HAP-1 (cell line): ENCODE measurements around the gene POU6F2.

ENCODE experiments used
- DNase-seq, 2 experiments: peaks; one replicate each; pipeline ENCODE4 v3.0.0-alpha.2; 2016 to 2020; ENCODE audit warnings: low spot score in 2 of 2
- H3K27me3 ChIP-seq: fragments of 250-450 bp; sonication (Bioruptor Pico); 2 replicates; pipeline ENCODE4 v1.5.1; 2020; ENCODE audit warnings: low read depth, mild to moderate bottlenecking, moderate library complexity
- H3K36me3 ChIP-seq: fragments of 250-450 bp; sonication (Bioruptor Pico); replicated peaks from 2 replicates; pipeline ENCODE4 v1.5.1; 2020; ENCODE audit warnings: mild to moderate bottlenecking
- H3K4me1 ChIP-seq: fragments of 250-450 bp; sonication (Bioruptor Pico); 2 replicates; pipeline ENCODE4 v1.5.1; 2020; ENCODE audit warnings: mild to moderate bottlenecking
- H3K4me3 ChIP-seq: fragments of 250-450 bp; sonication (Bioruptor Pico); 2 replicates; pipeline ENCODE4 v1.5.1; 2020; ENCODE audit warnings: mild to moderate bottlenecking, moderate library complexity
- H3K9me3 ChIP-seq: fragments of 250-450 bp; sonication (Bioruptor Pico); 2 replicates; pipeline ENCODE4 v1.5.1; 2020; ENCODE audit warnings: mild to moderate bottlenecking, moderate library complexity
- in situ Hi-C: fragments of 300-500 bp; cut with MboI; formaldehyde crosslinking; loops from 3 replicates; pipeline ENCODE4 v1.14.3; 2020; ENCODE audit warnings: low sequenced_read_pairs, inconsistent platforms, mixed read lengths

The POU6F2 gene

GRCh38 chr7:39091145-39091544, 113.4 kb downstream of the POU6F2 start:
- no peaks in the 10 kb centered on the region for H3K36me3 ChIP-seq
- H3K4me1 ChIP-seq: peaks cover 66% of the 10 kb centered on the region
- H3K4me3 ChIP-seq: no peak overlapping the region
- in situ Hi-C loops: no loop called here
- no peak for DNase-seq
- H3K27me3 ChIP-seq: no peaks in the 10 kb centered on the region
- no peaks in the 10 kb centered on the region for H3K9me3 ChIP-seq

GRCh38 chr7:39091774-39092173, 114.1 kb downstream of the POU6F2 start:
- H3K9me3 ChIP-seq: no peaks in the 10 kb centered on the region
- no peak overlapping the region for H3K4me3 ChIP-seq
- H3K4me1 ChIP-seq: peaks cover 59% of the 10 kb centered on the region
- H3K36me3 ChIP-seq: no peaks in the 10 kb centered on the region
- H3K27me3 ChIP-seq: no peaks in the 10 kb centered on the region
- in situ Hi-C loops: no loop called here
- DNase-seq: no peak

- Histone ChIP-seq H3K4me1 (peaks cover 30% of the 10 kb centered on the region), H3K9me3 (no peaks in the 10 kb centered on the region), H3K36me3 (no peaks in the 10 kb centered on the region), H3K27me3 (no peaks in the 10 kb centered on the region), H3K4me3 (no peak overlapping the region)
- DNase-seq: no peak
- in situ Hi-C loops: no loop called here
These were observed 117.0 kb downstream of the POU6F2 start for GRCh38 chr7:39094731-39095130.

GRCh38 chr7:39095875-39096619, 118.3 kb downstream of the POU6F2 start:
- Histone ChIP-seq H3K9me3 (no peaks in the 10 kb centered on the region), H3K36me3 (no peaks in the 10 kb centered on the region), H3K4me1 (peaks cover 17% of the 10 kb centered on the region), H3K4me3 (no peak overlapping the region), H3K27me3 (no peaks in the 10 kb centered on the region)
- no peak for DNase-seq
- in situ Hi-C loops: no loop called here

- Histone ChIP-seq H3K4me3 (no peak overlapping the region), H3K4me1 (no peaks in the 10 kb centered on the region), H3K9me3 (no peaks in the 10 kb centered on the region), H3K36me3 (no peaks in the 10 kb centered on the region), H3K27me3 (no peaks in the 10 kb centered on the region)
- in situ Hi-C loops: no loop called here
- DNase-seq: no peak
These were observed 120.8 kb downstream of the POU6F2 start for GRCh38 chr7:39098506-39098905.

GRCh38 chr7:39099146-39099545, 121.4 kb downstream of the POU6F2 start:
- no peak overlapping the region for H3K4me3 ChIP-seq
- H3K4me1 ChIP-seq: no peaks in the 10 kb centered on the region
- in situ Hi-C loops: no loop called here
- DNase-seq: no peak
- H3K27me3 ChIP-seq: no peaks in the 10 kb centered on the region
- no peaks in the 10 kb centered on the region for H3K9me3 ChIP-seq
- no peaks in the 10 kb centered on the region for H3K36me3 ChIP-seq

- no peaks in the 10 kb centered on the region for H3K27me3 ChIP-seq
- in situ Hi-C loops: no loop called here
- no peaks in the 10 kb centered on the region for H3K9me3 ChIP-seq
- no peak overlapping the region for H3K4me3 ChIP-seq
- H3K4me1 ChIP-seq: no peaks in the 10 kb centered on the region
- no peaks in the 10 kb centered on the region for H3K36me3 ChIP-seq
- no peak for DNase-seq
These were observed 122.6 kb downstream of the POU6F2 start for GRCh38 chr7:39100270-39100669.

GRCh38 chr7:39102234-39102633, 124.5 kb downstream of the POU6F2 start:
- DNase-seq: no peak
- in situ Hi-C loops: no loop called here

GRCh38 chr7:39105720-39106119, 128.0 kb downstream of the POU6F2 start:
- H3K4me1 ChIP-seq: no peaks in the 10 kb centered on the region
- in situ Hi-C loops: no loop called here
- no peaks in the 10 kb centered on the region for H3K27me3 ChIP-seq
- H3K9me3 ChIP-seq: no peaks in the 10 kb centered on the region
- H3K4me3 ChIP-seq: no peak overlapping the region
- no peaks in the 10 kb centered on the region for H3K36me3 ChIP-seq
- DNase-seq: no peak

More at GRCh38 chr7:39102234-39102633, 124.5 kb downstream of the POU6F2 start:
- Histone ChIP-seq H3K36me3 (no peaks in the 10 kb centered on the region), H3K4me3 (no peak overlapping the region), H3K4me1 (no peaks in the 10 kb centered on the region), H3K27me3 (no peaks in the 10 kb centered on the region), H3K9me3 (no peaks in the 10 kb centered on the region)

- Histone ChIP-seq H3K4me1 (peaks cover 23% of the 10 kb centered on the region), H3K27me3 (no peaks in the 10 kb centered on the region), H3K4me3 (no peak overlapping the region), H3K9me3 (no peaks in the 10 kb centered on the region), H3K36me3 (no peaks in the 10 kb centered on the region)
- DNase-seq: peak; percentile 29 to 30
- in situ Hi-C loops: no loop called here
These were observed 148.1 kb downstream of the POU6F2 start for GRCh38 chr7:39125846-39126245.

- Histone ChIP-seq H3K4me1 (peaks cover 23% of the 10 kb centered on the region), H3K4me3 (no peak overlapping the region), H3K27me3 (no peaks in the 10 kb centered on the region), H3K9me3 (no peaks in the 10 kb centered on the region), H3K36me3 (no peaks in the 10 kb centered on the region; the same call in 1 of the 2 replicates)
- in situ Hi-C loops: no loop called here
- DNase-seq: no peak
These were observed 149.3 kb downstream of the POU6F2 start for GRCh38 chr7:39127058-39127457.

GRCh38 chr7:39128287-39128843, 150.7 kb downstream of the POU6F2 start:
- Histone ChIP-seq H3K9me3 (no peaks in the 10 kb centered on the region), H3K4me3 (no peak overlapping the region), H3K36me3 (no peaks in the 10 kb centered on the region; the same call in 1 of the 2 replicates), H3K27me3 (no peaks in the 10 kb centered on the region), H3K4me1 (peaks cover 23% of the 10 kb centered on the region)
- in situ Hi-C loops: no loop called here
- DNase-seq: peak in 1 of 2 experiments; percentile 43

GRCh38 chr7:39130274-39130673, 152.6 kb downstream of the POU6F2 start:
- H3K4me1 ChIP-seq: peaks cover 23% of the 10 kb centered on the region
- H3K27me3 ChIP-seq: no peaks in the 10 kb centered on the region
- no peak overlapping the region for H3K4me3 ChIP-seq
- H3K9me3 ChIP-seq: no peaks in the 10 kb centered on the region
- in situ Hi-C loops: no loop called here
- no peaks in the 10 kb centered on the region; the same call in 1 of the 2 replicates for H3K36me3 ChIP-seq
- DNase-seq: no peak

GRCh38 chr7:39130857-39131526, 153.3 kb downstream of the POU6F2 start:
- peaks cover 17% of the 10 kb centered on the region for H3K4me1 ChIP-seq
- H3K36me3 ChIP-seq: no peaks in the 10 kb centered on the region; the same call in 1 of the 2 replicates
- no peak overlapping the region for H3K4me3 ChIP-seq
- H3K27me3 ChIP-seq: no peaks in the 10 kb centered on the region
- no peak for DNase-seq
- in situ Hi-C loops: no loop called here
- H3K9me3 ChIP-seq: no peaks in the 10 kb centered on the region
